GM19023 (cell line): ENCODE measurements around the gene RBMX2.

Experiments
- ATAC-seq: cut with Tn5 transposase; IDR thresholded peaks from one replicate; pipeline ENCODE4 v1.9.1; 2021; ENCODE audit warnings: mild to moderate bottlenecking, moderate library complexity; ENCODE audit not compliant: unreplicated experiment

RBMX2 gene

DNA sequence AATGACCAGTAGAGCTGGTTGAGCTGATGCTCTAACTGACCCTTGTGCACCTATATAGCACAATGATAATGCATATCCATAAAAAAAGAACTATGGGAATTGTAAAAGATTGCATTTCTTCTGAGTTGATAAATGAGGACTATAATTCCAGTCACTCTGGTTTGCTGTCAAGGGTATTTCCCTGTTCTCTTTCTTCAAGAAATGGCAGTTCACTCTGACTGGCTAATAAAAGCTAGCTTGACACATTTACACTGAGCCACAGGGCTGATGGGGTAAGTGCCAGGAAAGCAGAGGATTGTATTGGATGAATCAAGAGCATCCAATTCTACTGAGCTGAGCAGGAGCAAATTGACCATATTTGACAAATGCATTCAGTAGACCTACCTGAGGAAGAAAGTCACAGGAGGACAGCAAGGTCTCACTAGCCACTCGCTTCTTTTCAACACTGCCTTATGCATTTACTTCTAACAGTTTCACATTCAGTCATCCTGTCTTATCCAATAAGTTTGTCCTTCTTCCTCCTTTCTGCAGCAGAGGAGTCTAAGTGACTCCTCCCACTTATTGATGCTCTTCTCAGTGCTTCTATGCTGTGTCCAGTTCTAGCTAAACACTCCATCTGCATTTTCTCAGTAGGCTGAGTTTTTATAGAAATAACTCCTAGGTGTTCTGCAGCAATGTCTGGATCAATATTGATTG is 43.0 kb downstream of the RBMX2 start:
- no peak for ATAC-seq

DNA sequence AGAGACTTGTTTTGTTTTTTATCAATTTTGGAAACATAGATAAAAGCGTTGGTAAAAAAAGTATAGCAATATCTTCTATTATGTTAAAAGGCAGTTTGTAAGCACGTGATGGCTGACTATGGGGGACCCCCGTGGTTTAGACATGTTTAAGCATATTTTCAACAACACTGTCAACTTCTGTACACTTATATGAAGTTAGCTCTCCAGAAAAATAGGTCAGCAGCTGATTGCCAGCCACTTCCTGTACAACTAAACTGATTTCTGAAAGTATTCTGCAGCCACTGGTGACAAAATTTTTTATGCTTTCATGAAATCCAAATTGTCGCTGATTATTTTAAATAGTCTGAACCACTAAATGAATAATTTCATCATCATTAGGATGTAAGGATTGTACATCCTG is 45.2 kb downstream of the RBMX2 start:
- ATAC-seq, result no peak
